Keratinocyte (primary cell): ENCODE data around the gene AQP9.

Experiments
- CTCF ChIP-seq, 3 experiments: IDR thresholded peaks in 1 of 3; conservative IDR thresholded peaks in 1 of 3; optimal IDR thresholded peaks in 1 of 3; 2 replicates in 2 of 3; 3 replicates in 1 of 3; pipeline versions ENCODE3 to v1.5.1; 2011; ENCODE audit warnings: low read length in 3 of 3, mild to moderate bottlenecking in 3 of 3, moderate library complexity in 2 of 3, control low read depth in 1 of 3, inconsistent platforms in 1 of 3; ENCODE audit not compliant: insufficient read depth in 2 of 3; ENCODE audit errors: extremely low read depth in 1 of 3
- EZH2 ChIP-seq: IDR thresholded peaks from one replicate; pipeline ENCODE4 v1.6.1; 2012; ENCODE audit warnings: inconsistent platforms, mild to moderate bottlenecking, low read length, moderate library complexity

- TF ChIP-seq CTCF (optimal IDR thresholded peaks at IDR 0.05 in 1 of 3, IDR thresholded peaks at IDR 0.05 in 1 of 3, conservative IDR thresholded peaks at IDR 0.05 in 1 of 3; ENCODE audit: extremely low read depth in 1 of 3, insufficient read depth in 2 of 3, low read length in 3 of 3) (no peak), EZH2 (no peak)
Measured at GRCh38 chr15:58141894-58142293, 3.7 kb downstream of the AQP9 start.
